IgD-negative memory B cell (primary cell): ENCODE data around the gene NOL4L. TPM values are rescaled to one million over a fixed set of nuclear protein-coding genes. Genes with fewer than 3 reads are reported as not detected.
"Not testable (repeated sequence)": the region's sequence is repeated elsewhere in the genome, so short reads cannot be mapped to it uniquely, and the experiment has no call there.

Experiments used
- H3K27ac Mint-ChIP-seq, 3 donors: one replicate each; pipeline ENCODE4 v1.8.0; 2020 to 2022; ENCODE audit warnings: mild to moderate bottlenecking in 3 of 3, mixed read lengths in 3 of 3, moderate library complexity in 1 of 3
- H3K27me3 Mint-ChIP-seq: one replicate; pipeline ENCODE4 v1.8.0; 2021; ENCODE audit warnings: mixed read lengths
- H3K36me3 Mint-ChIP-seq: one replicate; pipeline ENCODE4 v1.8.0; 2020; ENCODE audit warnings: mild to moderate bottlenecking, mixed read lengths
- H3K4me1 Mint-ChIP-seq, 3 donors: one replicate each; pipeline ENCODE4 v1.8.0; 2020 to 2022; ENCODE audit warnings: mixed read lengths in 3 of 3, mild to moderate bottlenecking in 1 of 3
- H3K4me3 Mint-ChIP-seq, 4 donors: one replicate each; pipeline ENCODE4 v1.8.0; 2020 to 2022; ENCODE audit warnings: mild to moderate bottlenecking in 4 of 4, mixed read lengths in 4 of 4, moderate library complexity in 3 of 4
- H3K9me3 Mint-ChIP-seq, 3 donors: one replicate each; pipeline ENCODE4 v1.8.0; 2020 to 2021; ENCODE audit warnings: mixed read lengths in 3 of 3, mild to moderate bottlenecking in 1 of 3
- polyA plus RNA-seq: library from polyadenylated mRNA; unstranded; fragments of 300-500 nt; fragmentation: Illumina TruSeq; gene quantifications from one replicate; pipeline ENCODE4 v1.2.3, GENCODE V29; 2021

Gene NOL4L
- polyA plus RNA-seq, 1 donor from 2014 or later = 7.3 TPM

DNA sequence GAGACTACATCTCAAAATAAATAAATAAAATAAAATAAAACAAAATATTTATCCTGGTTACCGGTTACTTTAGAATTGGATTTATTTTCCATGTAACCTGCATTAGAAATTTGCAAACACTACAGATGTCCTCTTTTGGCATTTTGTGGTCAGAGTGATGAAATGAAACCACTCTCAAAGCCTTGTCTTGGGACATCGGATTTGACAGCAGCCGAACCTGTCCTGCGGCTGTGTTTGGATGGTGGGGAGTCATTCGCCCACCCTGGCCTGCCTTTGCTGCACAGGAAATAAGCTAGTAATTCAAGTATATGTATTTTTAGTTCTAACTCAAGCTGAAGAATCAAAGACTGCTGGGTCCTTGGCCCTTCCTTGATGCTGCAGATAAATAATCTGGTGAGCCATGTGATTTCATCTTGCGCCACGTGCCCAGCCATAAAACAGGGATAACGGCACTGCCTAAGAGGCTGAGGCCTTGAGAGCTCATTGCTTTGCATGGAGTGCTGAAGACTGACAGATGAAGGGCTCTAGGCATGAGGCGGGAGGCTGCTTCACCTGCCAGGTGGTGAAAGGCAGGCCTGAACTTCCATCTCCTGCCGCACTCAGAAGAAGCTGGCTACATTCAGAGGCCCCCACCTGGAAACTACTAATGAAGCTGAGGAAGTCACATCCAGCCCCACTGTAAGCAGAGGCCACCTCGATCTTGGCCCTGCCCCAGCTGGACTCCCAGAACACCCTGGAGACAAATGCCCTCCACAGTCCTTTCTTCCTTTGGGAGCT lies 76.9 kb downstream of the NOL4L start:
- H3K27ac Mint-ChIP-seq = peak overlapping the region in 2 of 3 donors; percentile 19 to 59
- H3K4me3 Mint-ChIP-seq = peak overlapping the region in 2 of 4 donors; percentile 9 to 54

DNA sequence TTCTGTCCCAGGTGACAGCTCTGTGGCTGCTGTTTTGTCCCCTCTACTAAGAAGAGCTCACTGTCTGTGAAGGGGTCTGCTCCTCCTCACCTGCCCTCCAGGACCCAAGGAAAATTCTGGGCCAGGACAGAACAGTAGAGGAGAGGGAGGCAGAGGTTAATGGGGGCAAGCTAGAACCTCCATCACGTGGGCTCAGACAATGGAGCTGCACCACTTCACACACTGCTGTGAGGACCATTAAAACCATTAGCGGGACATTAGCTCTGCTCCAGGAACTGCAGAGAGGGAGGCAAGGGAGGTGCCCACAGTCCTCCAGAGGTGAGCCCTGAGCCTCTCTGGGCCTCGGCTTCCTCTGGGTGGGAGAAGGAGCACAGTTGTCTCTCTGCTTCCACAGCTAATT lies 78.4 kb downstream of the NOL4L start:
- Mint-ChIP-seq H3K36me3 (peaks cover 2% of the 10 kb centered on the region), H3K4me3 (no peak overlapping the region), H3K27ac (peak overlapping the region in 1 of 3 donors; percentile 26), H3K27me3 (no peaks in the 10 kb centered on the region), H3K4me1 (peaks cover 12 to 17% (median 14%) of the 10 kb centered on the region in 3 donors), H3K9me3 (peaks cover 0 to 1% (median 0%) of the 10 kb centered on the region in 3 donors)

More for the DNA sequence above, 76.9 kb downstream of the NOL4L start:
- peaks cover 11 to 17% (median 12%) of the 10 kb centered on the region in 3 donors for H3K4me1 Mint-ChIP-seq
- H3K36me3 Mint-ChIP-seq = peaks cover 2% of the 10 kb centered on the region
- H3K27me3 Mint-ChIP-seq = no peaks in the 10 kb centered on the region
- H3K9me3 Mint-ChIP-seq = peaks cover 0 to 1% (median 0%) of the 10 kb centered on the region in 3 donors

DNA sequence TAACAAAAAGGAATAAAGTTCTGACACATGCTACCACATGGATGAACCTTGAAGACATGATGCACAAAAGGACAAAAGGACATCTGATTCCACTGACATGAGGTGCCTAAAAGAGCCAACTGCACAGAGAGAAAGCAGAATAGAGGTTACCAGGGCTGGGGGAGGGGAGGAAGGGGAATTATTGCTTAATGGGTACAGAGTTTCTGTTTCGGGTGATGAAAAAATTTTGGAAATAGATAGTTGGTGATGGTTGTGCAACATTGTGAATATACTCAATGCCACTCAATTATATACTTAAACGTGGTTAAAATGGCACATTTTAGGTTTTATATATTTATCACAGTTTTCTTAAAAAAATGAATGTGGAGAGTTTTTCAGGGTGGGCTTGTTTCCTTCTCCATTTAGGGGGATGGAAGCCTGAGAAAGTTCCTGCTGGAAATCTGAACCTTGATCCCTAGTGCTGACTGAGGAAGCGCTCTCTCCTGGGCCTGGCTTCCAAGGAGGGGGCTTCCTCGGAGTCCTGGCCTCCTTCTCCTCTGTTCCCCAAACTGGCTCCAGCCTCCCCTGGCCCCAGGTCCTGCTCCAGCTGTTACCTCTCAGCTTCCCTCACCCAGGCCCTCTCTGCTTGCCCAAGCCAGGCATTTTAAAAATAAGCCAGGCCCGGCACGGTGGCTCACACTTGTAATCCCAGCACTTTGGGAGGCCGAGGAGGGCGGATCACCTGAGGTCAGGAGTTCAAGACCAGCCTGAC lies 79.2 kb downstream of the NOL4L start:
- Mint-ChIP-seq H3K27ac (peak overlapping the region in 1 of 3 donors; percentile 53), H3K9me3 (peaks cover 0 to 1% (median 0%) of the 10 kb centered on the region in 3 donors), H3K4me1 (peaks cover 12 to 18% (median 17%) of the 10 kb centered on the region in 3 donors)

DNA sequence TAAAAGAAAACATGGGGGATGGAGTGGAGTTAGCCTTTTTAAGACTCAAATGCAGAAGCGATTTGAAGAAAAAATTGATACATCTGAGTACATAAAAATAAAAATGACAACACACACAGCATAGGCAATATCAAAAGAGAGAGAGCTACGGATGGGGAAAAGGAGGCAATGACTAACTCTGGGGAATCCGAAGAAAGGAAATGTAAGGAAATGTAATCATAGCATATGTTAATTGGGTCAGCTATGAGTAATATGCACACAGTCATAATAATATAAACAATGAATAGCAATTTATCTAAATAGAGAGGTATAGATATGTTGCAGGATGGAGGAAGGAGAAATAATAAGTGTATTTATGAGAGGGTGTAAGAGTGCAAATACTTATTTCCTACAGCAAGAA lies 83.4 kb downstream of the NOL4L start:
- H3K9me3 Mint-ChIP-seq = peaks cover 0 to 1% (median 0%) of the 10 kb centered on the region in 3 donors
- no peaks in the 10 kb centered on the region for H3K36me3 Mint-ChIP-seq
- H3K27ac Mint-ChIP-seq = peak overlapping the region in 1 of 3 donors; percentile 53

More for the DNA sequence above, 79.2 kb downstream of the NOL4L start:
- Mint-ChIP-seq H3K36me3 (peaks cover 2% of the 10 kb centered on the region), H3K27me3 (no peaks in the 10 kb centered on the region), H3K4me3 (no peak overlapping the region)

DNA sequence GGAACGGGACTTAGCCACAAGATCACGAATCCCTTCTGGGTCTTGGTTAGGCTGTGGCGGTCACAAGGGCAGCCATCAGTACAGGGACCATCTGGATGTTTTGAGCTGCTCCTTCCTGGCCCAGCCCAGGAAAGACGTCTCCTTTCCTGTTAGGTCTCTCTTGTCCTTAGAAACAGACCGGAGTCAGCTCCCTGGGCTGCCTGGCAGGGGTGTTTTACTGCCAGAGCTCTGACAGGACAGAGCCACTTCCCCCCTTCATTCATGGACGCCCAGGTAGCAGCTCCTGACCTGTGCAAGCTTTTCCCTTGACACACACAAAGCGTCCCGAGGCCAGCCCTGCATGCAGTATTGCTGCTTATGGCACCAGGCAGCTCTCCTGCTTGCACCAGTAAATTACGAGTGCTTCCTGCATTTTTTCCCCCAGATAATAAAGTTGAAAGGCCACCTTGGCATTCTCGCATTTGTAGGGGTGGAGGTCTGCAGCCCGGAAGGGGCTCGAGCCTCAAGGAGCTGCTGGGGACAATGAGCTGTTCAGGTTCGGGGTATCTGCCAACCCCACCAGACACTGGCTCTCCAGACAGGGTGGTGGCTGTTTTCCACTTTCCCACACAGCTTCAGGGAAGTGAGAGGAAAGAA lies 87.4 kb downstream of the NOL4L start:
- H3K27me3 Mint-ChIP-seq = no peaks in the 10 kb centered on the region
- H3K27ac Mint-ChIP-seq = no peak overlapping the region
- H3K9me3 Mint-ChIP-seq = no peaks in the 10 kb centered on the region

More for the DNA sequence above, 83.4 kb downstream of the NOL4L start:
- Mint-ChIP-seq H3K4me3 (no peak overlapping the region), H3K27me3 (no peaks in the 10 kb centered on the region), H3K4me1 (peaks cover 3 to 7% (median 7%) of the 10 kb centered on the region in 3 donors)

DNA sequence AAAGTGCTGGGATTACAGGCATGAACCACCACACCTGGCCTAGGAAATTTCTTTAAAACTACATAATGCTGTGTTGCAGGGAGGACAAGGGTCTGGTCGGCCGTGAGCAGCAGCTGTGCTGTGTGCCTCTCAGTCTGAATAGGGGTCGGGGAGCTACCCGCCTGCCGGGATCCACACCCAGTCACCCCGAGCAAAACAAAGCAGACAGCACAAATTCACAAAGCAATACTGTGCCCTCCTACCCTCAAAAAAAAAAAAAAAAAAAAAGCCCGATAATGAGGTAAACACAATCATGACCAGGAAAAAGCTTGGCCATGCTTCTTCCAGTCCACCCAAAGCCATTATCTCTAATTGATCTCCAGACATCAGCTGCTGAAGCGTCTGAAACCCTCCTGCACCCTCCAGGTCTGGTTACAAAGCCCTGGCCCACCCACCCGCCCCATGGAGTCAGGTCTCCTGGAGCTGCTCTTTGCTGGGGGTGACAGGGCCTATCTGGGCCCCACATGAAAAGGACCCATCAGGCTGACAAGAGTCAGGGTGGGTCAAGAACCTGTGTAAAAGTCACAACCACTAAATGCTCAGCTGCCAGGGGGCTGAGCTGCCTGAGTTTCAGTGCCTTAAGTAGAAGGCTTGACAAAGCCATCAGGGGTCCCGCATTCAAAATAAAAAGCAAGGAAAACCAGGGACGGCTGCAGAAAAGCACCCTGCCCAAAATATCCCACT lies 88.2 kb downstream of the NOL4L start:
- H3K36me3 Mint-ChIP-seq = peaks cover 5% of the 10 kb centered on the region
- peaks cover 0 to 6% (median 5%) of the 10 kb centered on the region in 3 donors for H3K4me1 Mint-ChIP-seq

More for the DNA sequence above, 87.4 kb downstream of the NOL4L start:
- H3K4me3 Mint-ChIP-seq = no peak overlapping the region
- peaks cover 0 to 7% (median 5%) of the 10 kb centered on the region in 3 donors for H3K4me1 Mint-ChIP-seq
- no peaks in the 10 kb centered on the region for H3K36me3 Mint-ChIP-seq

DNA sequence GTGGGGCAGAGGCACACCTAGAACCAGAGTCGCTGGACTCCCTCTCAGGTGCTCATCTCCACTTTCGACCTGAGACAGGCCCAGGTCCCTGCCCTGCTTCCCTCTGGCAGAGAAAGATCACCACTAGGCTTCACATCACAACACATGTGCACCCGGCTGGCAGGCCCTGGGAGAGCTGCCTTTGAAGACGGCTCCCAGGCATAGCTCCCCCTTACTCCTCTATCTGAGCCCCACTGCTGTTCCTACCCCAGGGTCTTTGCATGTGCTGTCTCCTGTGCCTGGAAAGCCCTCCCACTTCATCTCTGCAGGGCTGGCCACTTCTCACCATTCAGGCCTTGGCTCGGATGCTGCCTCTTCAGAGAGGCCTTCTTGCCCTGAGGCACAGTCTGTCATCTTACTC lies 89.2 kb downstream of the NOL4L start:
- H3K27ac Mint-ChIP-seq = no peak overlapping the region
- H3K4me1 Mint-ChIP-seq = peaks cover 0 to 5% (median 1%) of the 10 kb centered on the region in 3 donors
- H3K27me3 Mint-ChIP-seq = no peaks in the 10 kb centered on the region
- H3K9me3 Mint-ChIP-seq = no peaks in the 10 kb centered on the region
- peaks cover 5% of the 10 kb centered on the region for H3K36me3 Mint-ChIP-seq
- H3K4me3 Mint-ChIP-seq = no peak overlapping the region

More for the DNA sequence above, 88.2 kb downstream of the NOL4L start:
- no peak overlapping the region for H3K27ac Mint-ChIP-seq
- H3K4me3 Mint-ChIP-seq = no peak overlapping the region
- no peaks in the 10 kb centered on the region for H3K27me3 Mint-ChIP-seq
- H3K9me3 Mint-ChIP-seq = no peaks in the 10 kb centered on the region

DNA sequence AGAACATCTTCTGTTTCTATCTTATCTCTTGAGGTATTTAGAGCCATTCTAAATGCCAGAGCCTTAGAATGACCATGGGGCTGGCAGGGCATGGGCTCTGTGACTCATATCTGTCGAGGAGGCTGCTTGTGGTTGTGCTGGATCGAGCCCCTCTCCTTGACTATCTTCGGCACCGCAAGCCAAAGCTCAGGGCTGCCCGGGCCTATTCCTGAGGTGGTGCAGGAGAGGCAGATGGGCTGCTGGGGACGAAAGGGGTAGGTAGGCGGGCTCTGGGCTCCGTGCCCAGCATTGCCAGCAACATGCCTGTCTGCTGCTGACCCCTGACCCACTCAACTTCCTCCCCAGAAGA lies 89.9 kb downstream of the NOL4L start:
- no peak overlapping the region for H3K27ac Mint-ChIP-seq
- peaks cover 3 to 6% (median 4%) of the 10 kb centered on the region in 3 donors for H3K4me1 Mint-ChIP-seq
- no peak overlapping the region for H3K4me3 Mint-ChIP-seq
- no peaks in the 10 kb centered on the region for H3K9me3 Mint-ChIP-seq
- no peaks in the 10 kb centered on the region for H3K27me3 Mint-ChIP-seq
- peaks cover 11% of the 10 kb centered on the region for H3K36me3 Mint-ChIP-seq

DNA sequence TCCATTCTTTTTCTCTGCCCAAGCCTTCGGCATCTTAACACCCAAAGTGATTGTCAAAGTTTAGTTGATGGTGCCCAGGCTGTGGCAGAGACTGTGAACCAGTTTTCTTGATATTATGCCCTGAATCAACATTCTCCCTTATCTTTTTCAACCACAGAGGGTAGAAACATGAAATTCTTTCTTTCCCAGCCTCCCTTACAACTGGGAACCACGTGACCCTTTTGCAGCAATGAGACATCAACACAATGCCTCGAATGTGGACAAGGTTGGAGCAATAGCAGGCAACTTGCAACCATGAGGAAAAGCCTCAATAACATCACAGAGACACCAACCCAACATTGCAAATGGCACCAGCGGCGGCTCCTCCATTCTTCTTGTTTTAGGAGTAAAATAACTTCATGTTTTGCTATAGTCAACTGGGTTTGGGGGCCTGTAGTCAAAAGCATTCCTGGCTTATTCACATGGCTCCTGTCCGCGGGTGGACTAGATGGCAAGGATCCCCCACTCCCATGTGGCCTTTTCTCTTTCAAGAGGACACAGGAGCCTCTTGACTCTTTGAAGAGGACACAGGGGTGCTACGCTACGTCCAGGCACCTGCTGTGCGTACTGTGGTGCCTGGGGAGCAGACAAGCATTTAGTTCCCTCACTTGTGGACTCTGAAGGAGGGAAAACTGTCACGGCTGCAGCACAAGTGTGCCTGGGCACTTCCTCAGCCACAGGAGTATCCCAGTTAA lies 90.5 kb downstream of the NOL4L start:
- H3K36me3 Mint-ChIP-seq = peaks cover 12% of the 10 kb centered on the region
- H3K4me1 Mint-ChIP-seq = peaks cover 1 to 6% (median 4%) of the 10 kb centered on the region in 3 donors
- H3K9me3 Mint-ChIP-seq = no peaks in the 10 kb centered on the region
- no peak overlapping the region for H3K27ac Mint-ChIP-seq
- H3K27me3 Mint-ChIP-seq = no peaks in the 10 kb centered on the region
- H3K4me3 Mint-ChIP-seq = no peak overlapping the region

DNA sequence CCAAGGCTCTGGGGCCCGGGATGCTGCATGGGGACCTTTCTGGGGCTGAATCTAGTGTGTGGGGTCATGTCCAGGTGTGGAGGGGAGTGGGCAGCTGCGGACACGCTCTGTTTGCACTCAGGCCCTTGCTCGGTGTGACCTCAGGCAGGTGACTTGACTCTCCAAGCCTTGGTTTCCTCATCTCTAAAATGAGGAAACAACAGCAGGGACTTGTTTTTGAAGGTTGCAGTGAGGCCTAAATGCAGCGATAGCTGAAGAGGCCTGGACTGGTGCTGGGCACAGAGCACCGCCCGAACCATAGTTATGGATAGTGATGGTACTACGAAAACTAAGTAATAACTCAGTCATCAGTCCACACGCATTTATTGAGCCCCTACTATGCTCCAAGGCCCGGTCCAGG lies 91.8 kb downstream of the NOL4L start:
- Mint-ChIP-seq H3K4me3 (no peak overlapping the region), H3K36me3 (peaks cover 15% of the 10 kb centered on the region), H3K9me3 (no peaks in the 10 kb centered on the region), H3K27ac (no peak overlapping the region), H3K27me3 (no peaks in the 10 kb centered on the region), H3K4me1 (peaks cover 1 to 6% (median 4%) of the 10 kb centered on the region in 3 donors)

DNA sequence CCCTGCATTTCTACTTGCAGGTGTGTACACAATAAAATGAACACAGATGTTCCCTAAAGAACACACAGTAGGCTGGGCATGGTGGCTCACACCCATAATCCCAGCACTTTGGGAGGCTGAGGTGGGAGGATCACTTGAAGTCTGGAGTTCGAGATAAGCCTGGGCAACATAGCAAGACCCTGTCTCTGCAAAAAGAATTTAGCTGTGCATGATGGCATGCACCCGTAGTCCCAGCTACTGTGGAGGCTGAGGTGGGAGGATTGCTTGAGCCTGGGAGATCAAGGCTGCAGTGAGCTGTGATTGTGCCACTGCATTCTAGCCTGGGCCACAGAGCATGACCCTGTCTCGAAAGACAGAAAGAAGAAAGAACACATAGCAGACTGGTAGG lies 93.4 kb downstream of the NOL4L start:
- H3K27me3 Mint-ChIP-seq, H3K4me1 Mint-ChIP-seq, H3K9me3 Mint-ChIP-seq: not testable (repeated sequence)
- peak overlapping the region in 1 of 3 donors; percentile 25 for H3K27ac Mint-ChIP-seq
- H3K36me3 Mint-ChIP-seq = peaks cover 18% of the 10 kb centered on the region
- H3K4me3 Mint-ChIP-seq = peak overlapping the region in 1 of 4 donors; percentile 9

DNA sequence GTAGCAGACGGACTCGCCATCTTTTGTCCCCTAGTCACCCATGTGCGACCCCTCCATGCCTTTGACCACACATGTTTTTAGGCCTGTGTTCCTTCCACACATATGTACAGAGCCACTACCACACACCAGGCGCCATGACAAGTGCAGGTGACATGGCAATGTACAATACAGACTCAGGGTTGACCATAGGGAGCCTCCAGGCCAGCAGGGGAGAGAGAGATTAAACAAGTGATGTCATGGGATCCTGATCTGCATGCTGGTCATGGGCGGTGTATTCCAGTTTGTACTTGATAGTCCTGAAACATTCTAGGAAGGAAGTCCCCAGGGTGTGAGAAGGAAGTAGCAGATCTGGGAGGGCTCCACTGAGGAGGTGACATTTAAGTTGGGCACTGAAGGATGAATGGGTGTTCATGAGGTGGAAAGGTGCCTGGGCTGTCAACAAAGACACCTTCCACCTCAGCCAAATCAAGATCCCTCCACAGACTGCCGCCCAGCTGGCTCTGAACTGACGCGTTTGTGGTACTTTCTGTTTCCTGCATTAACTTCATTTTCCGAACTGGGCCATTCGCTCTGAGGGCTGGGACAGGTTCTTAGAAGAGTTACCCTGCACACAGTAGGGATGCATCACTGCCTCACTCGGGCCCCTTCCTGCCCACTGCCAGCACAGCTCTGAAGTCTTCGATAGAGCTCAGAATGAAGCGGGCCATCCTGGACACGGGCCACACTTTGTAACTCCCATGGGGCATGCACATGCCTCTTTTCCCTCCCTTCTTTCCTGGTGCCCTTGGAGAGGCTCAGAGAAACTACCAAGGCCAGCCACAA lies 94.0 kb downstream of the NOL4L start:
- peak overlapping the region in 1 of 3 donors; percentile 25 for H3K27ac Mint-ChIP-seq
- peaks cover 3 to 9% (median 4%) of the 10 kb centered on the region in 3 donors for H3K4me1 Mint-ChIP-seq
- peaks cover 18% of the 10 kb centered on the region for H3K36me3 Mint-ChIP-seq
- peak overlapping the region in 1 of 4 donors; percentile 9 for H3K4me3 Mint-ChIP-seq
- no peaks in the 10 kb centered on the region for H3K27me3 Mint-ChIP-seq
- peaks cover 0 to 2% (median 0%) of the 10 kb centered on the region in 3 donors for H3K9me3 Mint-ChIP-seq
